Lung microvascular endothelial cell (primary cell): ENCODE results near the gene CHID1. TPM values are rescaled to one million over a fixed set of nuclear protein-coding genes. Genes with fewer than 3 reads are reported as not detected.

ENCODE experiments used
- DNase-seq, 2 donors: peaks; one replicate each; pipeline versions ENCODE4 v3.0.0 to v3.0.0-alpha.2; 2010; ENCODE audit warnings: low read depth in 2 of 2
- total RNA-seq: library from RNA; depleted of rRNA; stranded (reverse); fragments of >200 nt; gene quantifications from 2 replicates; pipeline ENCODE4 v1.2.1, GENCODE V29; 2014

Gene CHID1
- 28.8 and 42.3 TPM in 2 replicates for total RNA-seq

- peak; percentile 82 to 87 for DNase-seq
These were observed at the start of gene CHID1 for GRCh38 chr11:910589-911030. Gene CHID1 (minus strand): TSS chr11:910810. CDS start chr11:904816, 5,994 bp downstream.

- DNase-seq, result peak in 1 of 2 donors; percentile 49
These were observed 49.0 kb upstream of the CHID1 start for GRCh38 chr11:959608-960007.

GRCh38 chr11:959027-959426 is 48.4 kb upstream of the CHID1 start:
- DNase-seq, result no peak

DNA sequence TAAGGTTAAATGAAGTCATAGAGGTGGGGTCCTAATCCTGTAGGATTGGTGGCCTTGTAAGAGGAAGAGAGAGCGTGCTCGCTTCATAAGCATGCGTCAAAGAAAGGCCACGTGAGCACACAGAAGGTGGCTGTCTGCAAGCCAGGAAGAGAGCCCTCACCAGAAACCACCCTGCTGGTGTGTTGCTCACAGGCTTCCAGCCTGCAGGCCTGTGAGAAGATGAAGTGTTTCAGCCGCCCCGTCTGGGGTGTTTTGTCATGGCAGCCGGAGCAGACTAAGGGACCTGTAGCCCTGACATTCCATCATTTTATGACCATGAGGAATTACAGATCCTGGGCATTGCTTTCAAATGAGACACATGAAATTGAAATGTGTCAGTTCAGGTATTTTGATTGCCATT is 47.5 kb upstream of the CHID1 start:
- no peak for DNase-seq

GRCh38 chr11:957212-957920 is 46.8 kb upstream of the CHID1 start:
- DNase-seq, result no peak

DNA sequence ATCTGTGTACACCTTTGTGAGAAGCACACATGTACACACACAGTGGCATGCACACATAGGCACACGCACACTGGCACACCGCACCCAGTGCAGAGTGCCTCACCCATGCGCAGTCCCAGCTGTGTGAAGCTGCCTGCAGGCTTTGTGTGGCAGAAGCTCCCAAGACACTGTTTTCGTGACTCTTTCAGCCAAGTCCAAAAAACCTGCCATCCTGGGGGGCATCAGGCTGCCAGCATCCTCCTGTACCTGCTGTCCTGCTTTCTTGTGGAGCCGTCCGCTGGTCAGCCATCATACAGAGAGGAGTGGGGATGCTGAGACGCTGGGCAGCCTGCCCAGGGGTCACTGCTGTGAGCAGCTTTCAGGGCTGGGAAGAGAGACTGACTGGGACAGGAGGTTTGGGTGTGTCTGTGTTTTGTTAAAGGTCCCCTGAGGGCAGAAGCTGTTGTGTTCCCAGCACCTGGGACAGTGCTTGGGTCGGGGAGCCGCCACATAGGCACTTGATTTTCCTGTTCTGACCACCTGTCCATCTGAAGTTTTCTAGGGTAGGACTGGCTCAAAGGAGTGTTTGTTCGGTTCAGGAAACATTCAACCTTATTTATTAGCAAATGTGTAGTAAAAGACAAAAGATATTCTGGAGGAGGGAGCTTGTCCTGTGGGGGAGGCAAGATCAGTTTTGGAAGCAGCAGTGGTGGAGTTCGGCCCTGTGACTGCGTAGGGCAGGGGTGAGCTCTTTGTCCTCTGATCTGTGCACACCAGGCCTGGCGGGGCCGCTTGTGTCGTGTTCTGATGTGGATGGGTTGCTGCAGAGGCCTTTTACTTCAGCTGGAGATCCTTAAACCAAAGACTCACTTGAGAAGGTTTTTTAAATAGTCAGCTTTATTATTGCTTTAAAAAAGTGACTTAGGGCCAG is 44.8 kb upstream of the CHID1 start:
- DNase-seq, result no peak

- DNase-seq, result no peak
These were observed 44.0 kb upstream of the CHID1 start for GRCh38 chr11:954392-955153.

- DNase-seq, result no peak
These were observed 42.9 kb upstream of the CHID1 start for GRCh38 chr11:953512-953911.

- DNase-seq, result peak in 1 of 2 donors; percentile 42
These were observed 42.1 kb upstream of the CHID1 start for GRCh38 chr11:952406-953385.

DNA sequence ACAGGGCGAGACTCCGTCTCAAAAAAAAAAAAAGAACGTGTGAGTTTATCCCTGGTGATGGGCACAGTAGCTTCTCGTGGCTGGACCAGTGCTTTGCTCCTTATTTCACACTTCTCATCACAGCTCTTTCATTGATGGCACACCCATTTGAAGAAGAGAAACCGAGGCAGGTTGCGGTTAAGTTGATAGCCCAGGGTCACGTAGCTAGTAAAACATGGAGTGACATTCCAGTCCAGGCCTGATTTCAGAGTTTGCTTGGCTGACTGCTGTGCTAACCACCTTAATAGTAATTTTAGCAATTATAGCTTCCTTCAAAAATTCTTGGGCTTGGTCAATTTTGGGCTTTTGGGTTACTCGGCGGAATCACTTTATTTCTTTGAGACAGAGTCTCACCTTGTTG is 40.9 kb upstream of the CHID1 start:
- no peak for DNase-seq

DNA sequence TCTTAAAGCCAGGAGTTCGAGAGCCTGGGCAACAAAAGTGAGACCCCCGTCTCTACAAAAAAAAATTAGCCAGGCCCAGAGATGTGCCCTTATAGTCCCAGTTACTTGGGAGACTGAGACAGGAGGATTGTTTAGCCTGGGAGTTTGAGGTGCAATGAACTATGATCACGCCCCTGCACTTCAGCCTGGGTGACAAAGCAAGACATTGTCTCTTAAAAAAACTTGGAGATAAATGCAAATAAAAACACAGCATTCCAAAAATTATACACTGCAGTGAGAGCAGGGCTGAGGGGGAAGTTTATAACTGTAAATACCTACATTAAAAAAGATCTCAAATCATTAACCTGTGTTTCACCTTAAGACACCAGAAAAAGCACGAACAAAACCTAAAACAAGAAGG is 37.1 kb upstream of the CHID1 start:
- DNase-seq, result no peak

DNA sequence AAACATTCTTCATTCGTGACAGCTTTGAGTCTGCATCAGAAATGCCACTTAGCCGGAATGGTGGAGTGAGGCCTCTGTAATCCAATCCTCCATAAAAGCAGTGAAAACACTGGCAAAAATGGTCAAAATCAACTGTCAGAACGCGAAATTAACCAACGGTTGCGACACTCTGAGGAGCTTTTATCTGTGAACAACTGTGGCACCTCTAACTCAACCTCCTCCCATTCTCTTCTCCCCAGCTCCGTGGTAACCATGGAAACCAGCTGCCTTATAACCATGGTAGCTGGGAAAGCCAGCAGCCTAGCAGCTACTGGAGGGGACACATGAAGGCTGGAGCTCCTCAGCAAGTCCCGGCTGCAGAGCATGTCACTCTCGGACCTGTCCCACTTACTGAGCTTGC is 35.4 kb upstream of the CHID1 start:
- DNase-seq, result no peak

GRCh38 chr11:944711-945470 is 34.3 kb upstream of the CHID1 start:
- no peak for DNase-seq

GRCh38 chr11:942823-943222 is 32.2 kb upstream of the CHID1 start:
- DNase-seq, result peak in 1 of 2 donors; percentile 26

DNA sequence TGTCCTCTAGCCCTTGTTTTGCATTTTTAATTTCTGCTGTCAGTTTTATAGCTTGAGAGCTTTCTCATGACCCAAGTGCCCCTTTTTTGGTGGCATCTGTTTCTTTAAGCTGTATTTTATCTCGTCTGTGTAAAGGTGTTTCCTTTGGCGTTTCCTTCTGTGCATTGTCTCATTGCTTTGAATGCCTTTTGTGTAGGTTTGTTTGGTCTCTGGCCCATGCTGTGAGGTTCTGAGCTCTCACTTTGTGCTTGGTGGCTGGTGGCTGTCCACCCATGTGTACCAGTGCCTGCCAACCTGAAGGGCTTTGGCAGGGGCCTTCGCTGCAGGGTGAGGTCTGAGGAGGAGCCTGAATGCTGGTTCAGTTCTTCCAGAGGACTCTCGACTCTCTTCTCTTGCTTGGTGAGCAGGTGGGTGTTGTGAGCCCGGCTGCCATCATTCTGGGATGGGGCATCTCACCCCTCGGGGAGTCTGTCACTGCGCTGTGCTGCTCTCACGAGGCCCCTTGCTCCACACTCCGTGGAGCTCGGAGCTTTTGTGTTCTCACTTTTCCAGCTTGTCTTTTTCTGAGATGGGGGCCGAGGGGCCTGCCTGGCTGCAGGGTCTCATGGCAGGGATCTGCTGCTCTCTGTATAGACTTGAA is 30.0 kb upstream of the CHID1 start:
- peak; percentile 62 to 70 for DNase-seq

DNA sequence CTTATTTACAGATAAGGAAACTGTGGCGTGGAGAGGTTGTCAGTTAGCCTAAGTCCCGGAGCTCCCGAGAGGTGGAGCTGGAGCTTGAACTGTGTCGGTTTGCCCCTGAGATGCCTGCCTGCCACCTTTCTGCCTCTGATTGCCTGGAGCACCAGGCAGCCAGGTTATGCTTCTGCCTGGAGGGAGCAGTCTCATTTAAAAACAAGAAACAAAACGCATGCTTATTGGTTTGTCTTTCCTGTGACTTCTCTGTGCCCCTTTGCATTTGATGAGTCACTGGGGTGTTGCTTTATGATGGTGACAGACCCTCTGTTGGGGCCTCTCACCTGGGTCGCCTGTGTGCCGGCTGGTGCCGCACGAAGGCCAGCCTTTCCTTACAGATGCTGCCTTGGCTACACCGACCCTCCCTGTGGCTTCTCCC is 27.2 kb upstream of the CHID1 start:
- no peak for DNase-seq

DNA sequence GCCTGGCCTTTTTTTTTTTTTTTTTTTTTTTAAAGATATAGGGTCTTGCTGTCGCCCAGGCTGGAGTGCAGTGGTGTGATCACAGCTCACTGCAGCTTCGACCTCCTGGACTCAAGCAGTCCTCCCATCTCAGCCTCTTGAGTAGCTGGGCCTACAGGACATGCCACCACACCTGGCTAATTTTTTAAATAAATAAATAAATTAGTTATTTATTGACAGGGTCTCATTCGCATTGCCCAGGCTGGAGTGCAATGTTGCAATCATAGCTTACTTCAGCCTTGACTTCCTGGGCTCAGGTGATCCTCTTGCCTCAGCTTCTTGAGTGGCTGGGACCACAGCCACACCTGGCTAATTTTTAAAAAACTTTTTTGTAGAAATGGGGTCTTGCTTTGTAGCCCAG is 25.6 kb upstream of the CHID1 start:
- DNase-seq, result no peak

DNA sequence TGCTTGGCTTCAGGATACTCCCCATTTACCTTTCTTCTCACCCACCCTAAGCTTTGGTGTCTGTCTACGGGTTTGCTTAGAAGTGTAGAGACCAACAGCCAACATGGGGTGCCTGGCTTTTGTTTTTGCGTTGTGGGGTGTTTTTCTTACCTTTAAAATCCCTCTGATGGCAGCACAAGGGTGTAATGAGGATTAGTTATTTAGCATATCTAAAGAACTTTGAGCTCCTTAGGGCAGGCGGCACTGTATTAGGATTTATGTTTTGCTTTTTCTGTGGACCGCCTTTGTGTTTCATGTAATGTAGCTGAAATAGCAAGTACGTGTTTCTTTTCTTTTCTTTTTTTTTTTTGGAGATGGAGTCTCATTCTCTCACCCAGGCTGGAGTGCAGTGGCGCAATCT is 23.9 kb upstream of the CHID1 start:
- DNase-seq, result no peak

DNA sequence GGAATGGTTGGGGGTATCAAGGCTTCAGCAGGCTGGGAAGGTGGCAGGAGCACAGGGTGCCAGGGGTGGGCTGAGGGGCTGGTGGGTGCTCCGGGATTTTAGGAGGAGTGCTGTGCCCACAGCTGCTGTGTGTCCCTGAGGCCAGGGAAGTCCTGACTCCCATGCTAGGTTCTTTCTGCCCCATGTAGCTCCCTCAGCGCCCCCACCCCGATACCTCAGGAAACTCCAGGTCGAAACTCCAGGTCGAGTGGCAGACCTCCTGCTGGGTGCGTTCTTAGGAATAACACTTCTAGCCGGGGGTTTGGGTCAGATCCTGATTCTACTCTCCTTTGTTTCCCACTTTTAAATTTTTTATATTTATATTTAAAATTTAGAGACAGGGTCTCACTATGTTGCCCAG is 23.3 kb upstream of the CHID1 start:
- no peak for DNase-seq
